ENCODE data around the gene TRPV6.

TRPV6 gene

DNA sequence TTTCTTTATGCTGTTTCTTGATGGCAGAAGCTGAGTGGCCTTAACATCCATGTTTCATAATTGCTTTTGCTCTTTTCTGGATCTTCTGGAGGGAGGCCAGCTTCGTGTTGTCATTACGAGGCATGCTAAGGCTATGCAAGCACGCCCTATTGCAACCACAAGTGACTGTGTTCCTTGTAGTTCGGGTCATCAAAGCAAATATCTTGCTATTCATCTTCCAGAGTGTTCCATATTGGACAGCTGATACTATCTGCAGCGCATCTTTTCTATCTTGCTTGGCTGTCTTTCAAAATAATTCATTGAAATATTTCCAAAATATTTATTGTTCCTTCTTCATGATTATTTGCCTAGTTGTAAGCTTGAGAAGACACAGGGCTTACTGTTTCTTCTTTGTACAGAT lies 25.7 kb downstream of the TRPV6 start:
- H3K27me3 ChIP-seq (ENCODE audit: insufficient read depth, poor library complexity, severe bottlenecking) = no peaks in the 10 kb centered on the region
- no peak overlapping the region for H3K27ac ChIP-seq (replicated peaks)
- H3K4me3 ChIP-seq (replicated peaks; ENCODE audit: insufficient read depth, low read length) = no peak overlapping the region
- DNase-seq (ENCODE audit: low read depth in 1 of 2, low spot score in 1 of 2) = no peak
- TF ChIP-seq POLR2AphosphoS5 (IDR thresholded peaks at IDR 0.05; ENCODE audit: low read depth) (no peak), SPI1 (IDR thresholded peaks at IDR 0.05; ENCODE audit: borderline replicate concordance, low read depth) (no peak), REST (IDR thresholded peaks at IDR 0.05; ENCODE audit: insufficient replicate concordance, low read depth) (no peak), GABPA (IDR thresholded peaks at IDR 0.05; ENCODE audit: low read depth) (no peak)
- TF ChIP-seq, protein P1, sequence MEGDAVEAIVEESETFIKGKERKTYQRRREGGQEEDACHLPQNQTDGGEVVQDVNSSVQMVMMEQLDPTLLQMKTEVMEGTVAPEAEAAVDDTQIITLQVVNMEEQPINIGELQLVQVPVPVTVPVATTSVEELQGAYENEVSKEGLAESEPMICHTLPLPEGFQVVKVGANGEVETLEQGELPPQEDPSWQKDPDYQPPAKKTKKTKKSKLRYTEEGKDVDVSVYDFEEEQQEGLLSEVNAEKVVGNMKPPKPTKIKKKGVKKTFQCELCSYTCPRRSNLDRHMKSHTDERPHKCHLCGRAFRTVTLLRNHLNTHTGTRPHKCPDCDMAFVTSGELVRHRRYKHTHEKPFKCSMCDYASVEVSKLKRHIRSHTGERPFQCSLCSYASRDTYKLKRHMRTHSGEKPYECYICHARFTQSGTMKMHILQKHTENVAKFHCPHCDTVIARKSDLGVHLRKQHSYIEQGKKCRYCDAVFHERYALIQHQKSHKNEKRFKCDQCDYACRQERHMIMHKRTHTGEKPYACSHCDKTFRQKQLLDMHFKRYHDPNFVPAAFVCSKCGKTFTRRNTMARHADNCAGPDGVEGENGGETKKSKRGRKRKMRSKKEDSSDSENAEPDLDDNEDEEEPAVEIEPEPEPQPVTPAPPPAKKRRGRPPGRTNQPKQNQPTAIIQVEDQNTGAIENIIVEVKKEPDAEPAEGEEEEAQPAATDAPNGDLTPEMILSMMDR (IDR thresholded peaks at IDR 0.05; ENCODE audit: insufficient read depth, low read length) = no peak

DNA sequence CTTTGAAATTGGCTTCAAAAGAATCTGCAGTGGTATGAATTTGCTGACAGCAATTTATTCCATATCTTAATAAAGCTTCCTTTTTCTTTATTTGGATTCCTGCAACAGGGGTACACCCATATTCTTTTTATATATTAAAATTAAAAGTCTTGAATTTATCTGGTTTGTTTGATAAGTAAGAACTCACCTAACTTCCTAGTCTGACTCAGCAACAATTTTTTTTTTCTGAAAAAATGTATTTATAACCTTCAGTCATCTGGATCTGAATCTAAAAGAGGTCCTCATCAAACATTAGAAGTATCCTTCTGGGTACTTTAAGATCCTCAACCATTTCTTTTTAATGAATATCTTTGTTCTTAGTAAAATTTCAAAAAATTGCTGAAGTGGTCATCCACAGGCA lies 26.1 kb downstream of the TRPV6 start:
- H3K27me3 ChIP-seq (ENCODE audit: insufficient read depth, poor library complexity, severe bottlenecking) = no peaks in the 10 kb centered on the region
- H3K27ac ChIP-seq (replicated peaks) = no peak overlapping the region
- DNase-seq (ENCODE audit: low read depth in 1 of 2, low spot score in 1 of 2) = no peak
- H3K4me3 ChIP-seq (replicated peaks; ENCODE audit: insufficient read depth, low read length) = no peak overlapping the region
- TF ChIP-seq REST (IDR thresholded peaks at IDR 0.05; ENCODE audit: insufficient replicate concordance, low read depth) (no peak), GABPA (IDR thresholded peaks at IDR 0.05; ENCODE audit: low read depth) (no peak), POLR2AphosphoS5 (IDR thresholded peaks at IDR 0.05; ENCODE audit: low read depth) (no peak), SPI1 (IDR thresholded peaks at IDR 0.05; ENCODE audit: borderline replicate concordance, low read depth) (no peak)
- TF ChIP-seq, protein P1 (IDR thresholded peaks at IDR 0.05; ENCODE audit: insufficient read depth, low read length) = no peak

- no peak for DNase-seq (ENCODE audit: low read depth in 1 of 2, low spot score in 1 of 2)
- H3K27me3 ChIP-seq (ENCODE audit: insufficient read depth, poor library complexity, severe bottlenecking) = no peaks in the 10 kb centered on the region
- TF ChIP-seq SPI1 (IDR thresholded peaks at IDR 0.05; ENCODE audit: borderline replicate concordance, low read depth) = no peak
- no peak for TF ChIP-seq POLR2AphosphoS5 (IDR thresholded peaks at IDR 0.05; ENCODE audit: low read depth)
- TF ChIP-seq, protein P1 (IDR thresholded peaks at IDR 0.05; ENCODE audit: insufficient read depth, low read length) = no peak
- no peak for TF ChIP-seq REST (IDR thresholded peaks at IDR 0.05; ENCODE audit: insufficient replicate concordance, low read depth)
- no peak for TF ChIP-seq GABPA (IDR thresholded peaks at IDR 0.05; ENCODE audit: low read depth)
- H3K27ac ChIP-seq (replicated peaks) = no peak overlapping the region
- no peak overlapping the region for H3K4me3 ChIP-seq (replicated peaks; ENCODE audit: insufficient read depth, low read length)
Measured at GRCh38 chr7:142857625-142858024, 27.9 kb downstream of the TRPV6 start.

All from HL-60 (cell line).